GM19240 (cell line): ENCODE results near the gene RPA1.

Source experiments
- DNase-seq: peaks from one replicate; pipeline ENCODE4 v3.0.0; 2011; ENCODE audit warnings: low spot score; ENCODE audit not compliant: insufficient read length

RPA1 gene

GRCh38 chr17:1908699-1909309, 79.0 kb downstream of the RPA1 start:
- DNase-seq: no peak

GRCh38 chr17:1909985-1910384, 80.2 kb downstream of the RPA1 start:
- DNase-seq: no peak

- no peak for DNase-seq
Measured at GRCh38 chr17:1912146-1912545, 82.3 kb downstream of the RPA1 start.

- no peak for DNase-seq
Measured at GRCh38 chr17:1913702-1914101, 83.9 kb downstream of the RPA1 start.

- no peak for DNase-seq
Measured at GRCh38 chr17:1914661-1915083, 84.9 kb downstream of the RPA1 start.

GRCh38 chr17:1915889-1916288, 86.1 kb downstream of the RPA1 start:
- DNase-seq: no peak

GRCh38 chr17:1916316-1916715, 86.5 kb downstream of the RPA1 start:
- DNase-seq: no peak

- no peak for DNase-seq
Measured at GRCh38 chr17:1916963-1917715, 87.3 kb downstream of the RPA1 start.

- DNase-seq: no peak
Measured at GRCh38 chr17:1918346-1919162, 88.7 kb downstream of the RPA1 start.

- no peak for DNase-seq
Measured at GRCh38 chr17:1919201-1919600, 89.4 kb downstream of the RPA1 start.

- DNase-seq: no peak
Measured at GRCh38 chr17:1920948-1921351, 91.1 kb downstream of the RPA1 start.

- DNase-seq: no peak
Measured at GRCh38 chr17:1928976-1929375, 99.2 kb downstream of the RPA1 start.

GRCh38 chr17:1930337-1930645, 100.5 kb downstream of the RPA1 start:
- no peak for DNase-seq

GRCh38 chr17:1931844-1932579, 102.2 kb downstream of the RPA1 start:
- no peak for DNase-seq

GRCh38 chr17:1933875-1934715, 104.3 kb downstream of the RPA1 start:
- no peak for DNase-seq

- DNase-seq: no peak
Measured at GRCh38 chr17:1934901-1935300, 105.1 kb downstream of the RPA1 start.

- DNase-seq: no peak
Measured at GRCh38 chr17:1936766-1937165, 107.0 kb downstream of the RPA1 start.

- no peak for DNase-seq
Measured at GRCh38 chr17:1937461-1937860, 107.7 kb downstream of the RPA1 start.

- no peak for DNase-seq
Measured at GRCh38 chr17:1939981-1940809, 110.4 kb downstream of the RPA1 start.

- DNase-seq: no peak
Measured at GRCh38 chr17:1940810-1941185, 111.0 kb downstream of the RPA1 start.
